ENCODE data around the gene LCMT1.
A peak's percentile ranks its signal among the peaks of the same experiment; 100 is the strongest.
"Not testable (repeated sequence)": the region's sequence is repeated elsewhere in the genome, so short reads cannot be mapped to it uniquely, and the experiment has no call there.

Gene LCMT1

GRCh38 chr16:25111403-25112166 lies at the start of gene LCMT1:
Gene LCMT1, plus strand, starts transcription at chr16:25111742. Its CDS starts 142 bp downstream, at chr16:25111884.
- peak; percentile 97 for DNase-seq (ENCODE audit: low spot score)

DNA sequence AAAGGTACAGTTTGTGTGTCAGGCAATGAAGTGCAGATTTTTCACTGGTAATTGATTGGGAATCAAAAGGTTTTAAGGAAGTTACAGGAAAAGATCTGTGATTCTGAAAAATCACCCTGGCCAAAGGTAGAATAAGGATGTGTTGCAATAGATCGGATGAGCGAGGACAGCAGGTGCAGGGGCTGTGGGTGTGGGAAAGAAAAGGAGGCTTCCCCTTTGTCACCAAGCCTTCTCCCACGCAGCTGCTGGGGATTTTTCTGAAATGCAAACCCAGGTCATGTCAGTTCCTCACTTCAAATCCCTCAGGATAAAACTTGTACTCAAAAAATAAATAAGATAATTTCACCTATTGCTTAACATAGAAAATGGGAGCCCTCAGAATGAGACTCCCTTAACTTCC lies 48.4 kb upstream of the LCMT1 start:
- DNase-seq (ENCODE audit: low spot score), result no peak

- peak; percentile 52 for DNase-seq (ENCODE audit: low spot score)
Measured at GRCh38 chr16:25063865-25064264, 47.7 kb upstream of the LCMT1 start.

DNA sequence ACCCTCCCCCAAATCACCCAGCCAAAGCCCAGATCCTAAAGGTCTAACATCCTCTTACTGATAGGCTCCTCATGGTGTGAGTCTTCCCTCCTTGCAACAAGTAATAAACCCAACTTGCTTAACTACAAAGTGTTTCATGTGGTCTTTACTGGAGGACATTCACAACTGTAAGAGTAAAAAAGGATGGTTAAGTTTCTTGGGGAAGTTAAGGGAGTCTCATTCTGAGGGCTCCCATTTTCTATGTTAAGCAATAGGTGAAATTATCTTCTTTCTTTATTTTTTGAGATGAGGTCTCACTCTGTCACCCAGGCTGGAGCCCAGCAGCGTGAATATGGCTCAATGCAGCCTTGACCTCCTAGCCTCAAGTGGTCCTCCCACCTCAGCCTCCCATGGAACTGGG lies 47.3 kb upstream of the LCMT1 start:
- not testable (repeated sequence) for DNase-seq (ENCODE audit: low spot score)

DNA sequence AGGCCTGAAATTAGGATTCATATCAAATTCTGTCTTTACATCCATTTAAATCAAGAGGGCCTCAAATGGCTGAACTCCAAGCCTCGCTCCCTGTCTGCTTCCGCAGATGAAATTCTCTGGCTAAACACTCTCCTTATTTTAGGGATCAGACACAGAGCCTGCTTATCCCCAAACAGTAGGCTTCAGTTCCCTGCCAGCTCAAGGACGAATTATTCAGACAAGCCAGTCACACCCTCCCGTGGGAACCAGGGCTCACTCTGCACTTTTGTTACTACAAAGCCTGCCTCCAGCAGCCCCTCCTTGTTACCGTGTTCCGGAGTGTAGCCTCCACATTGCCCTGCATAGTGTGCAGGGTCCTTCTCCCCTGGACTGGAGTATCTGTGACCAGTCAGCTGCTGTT lies 46.6 kb upstream of the LCMT1 start:
- no peak for DNase-seq (ENCODE audit: low spot score)

DNA sequence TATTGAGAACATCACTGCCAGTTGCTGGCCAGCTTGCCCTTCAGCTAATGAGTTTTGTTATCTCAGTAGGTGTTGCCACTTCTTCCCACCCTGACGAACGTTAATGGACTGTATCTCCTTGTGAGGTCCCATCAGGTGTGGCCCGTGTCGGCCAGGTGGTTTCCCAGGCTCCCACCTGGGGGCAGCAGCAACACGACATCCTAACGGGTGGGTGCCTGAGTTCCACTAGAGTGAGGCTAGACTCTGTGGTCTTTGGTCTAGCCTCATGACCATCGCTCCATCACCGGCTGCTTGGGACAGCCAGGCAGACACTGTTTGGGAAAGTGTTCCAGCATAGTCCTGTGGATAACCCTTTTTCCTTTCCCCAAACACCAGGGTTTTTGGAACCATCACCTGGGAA lies 45.6 kb upstream of the LCMT1 start:
- DNase-seq (ENCODE audit: low spot score), result peak; percentile 6

GRCh38 chr16:25066426-25066746 lies 45.2 kb upstream of the LCMT1 start:
- DNase-seq (ENCODE audit: low spot score), result no peak

GRCh38 chr16:25066747-25067631 lies 44.6 kb upstream of the LCMT1 start:
- peak; percentile 48 for DNase-seq (ENCODE audit: low spot score)

GRCh38 chr16:25073854-25074253 lies 37.7 kb upstream of the LCMT1 start:
- no peak for DNase-seq (ENCODE audit: low spot score)

DNA sequence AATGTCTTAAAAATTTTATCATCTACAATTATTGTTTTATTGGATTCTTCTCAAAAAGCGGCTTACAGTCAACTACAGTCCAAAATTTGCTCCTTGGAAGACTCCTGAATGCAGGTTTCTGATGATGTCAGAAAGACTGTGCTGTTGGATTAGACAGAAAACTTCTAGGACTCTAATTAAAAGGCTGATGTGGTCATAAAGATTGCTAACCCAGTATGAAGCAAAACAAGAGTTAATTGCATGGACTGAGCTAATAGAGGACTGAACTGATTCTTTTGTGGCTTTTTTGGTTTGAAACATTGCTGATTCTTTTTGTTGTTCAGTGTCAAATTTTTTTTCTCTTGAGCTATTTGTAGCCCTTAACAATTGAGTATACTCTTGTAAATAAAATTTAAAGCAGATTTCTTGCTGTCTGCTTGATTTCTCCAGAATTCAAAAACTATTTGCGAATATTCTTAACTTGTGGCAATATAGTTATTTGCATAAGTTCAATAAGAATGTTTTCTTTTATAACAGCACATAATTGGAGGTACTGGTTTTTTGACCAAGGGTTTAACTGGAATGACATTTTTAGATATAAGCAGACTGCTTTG lies 33.1 kb upstream of the LCMT1 start:
- DNase-seq (ENCODE audit: low spot score), result no peak

DNA sequence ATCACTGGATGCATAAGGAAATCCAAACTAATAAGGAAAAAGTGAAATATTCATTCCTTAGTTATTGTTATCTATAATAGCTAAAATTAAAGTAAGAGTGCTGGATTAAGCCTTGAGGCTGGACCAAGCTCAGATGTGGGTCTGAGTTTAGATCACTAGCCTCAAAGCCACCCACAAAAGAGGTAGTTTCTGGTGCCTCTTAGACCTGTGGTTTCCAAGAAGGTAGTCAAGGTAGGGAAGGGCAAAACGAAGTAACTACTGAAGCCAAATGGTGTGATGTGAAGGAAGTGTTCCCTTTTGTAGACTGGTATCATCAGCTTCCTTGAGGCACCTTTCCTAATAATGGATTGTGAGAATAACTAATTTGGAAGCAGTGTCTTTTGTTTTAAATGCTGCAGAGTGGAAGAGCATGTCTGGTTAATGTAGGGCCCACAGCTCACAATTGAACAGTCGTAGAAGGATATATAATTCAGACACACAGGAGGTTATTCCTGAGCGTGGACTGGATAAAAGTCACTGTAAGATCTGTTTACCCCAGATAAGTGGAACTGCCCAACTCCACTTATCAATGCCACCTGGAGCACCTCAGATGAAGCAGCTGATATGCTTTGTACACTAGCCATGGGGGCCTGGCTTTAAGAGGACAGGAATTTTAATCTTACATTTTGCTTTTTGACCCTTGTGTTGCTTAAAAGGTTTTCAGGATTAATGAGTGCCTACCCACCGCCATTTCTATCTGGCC lies 31.7 kb upstream of the LCMT1 start:
- no peak for DNase-seq (ENCODE audit: low spot score)

GRCh38 chr16:25080420-25081131 lies 31.0 kb upstream of the LCMT1 start:
- DNase-seq (ENCODE audit: low spot score), result no peak

- DNase-seq (ENCODE audit: low spot score), result no peak
Measured at GRCh38 chr16:25081702-25082101, 29.8 kb upstream of the LCMT1 start.

DNA sequence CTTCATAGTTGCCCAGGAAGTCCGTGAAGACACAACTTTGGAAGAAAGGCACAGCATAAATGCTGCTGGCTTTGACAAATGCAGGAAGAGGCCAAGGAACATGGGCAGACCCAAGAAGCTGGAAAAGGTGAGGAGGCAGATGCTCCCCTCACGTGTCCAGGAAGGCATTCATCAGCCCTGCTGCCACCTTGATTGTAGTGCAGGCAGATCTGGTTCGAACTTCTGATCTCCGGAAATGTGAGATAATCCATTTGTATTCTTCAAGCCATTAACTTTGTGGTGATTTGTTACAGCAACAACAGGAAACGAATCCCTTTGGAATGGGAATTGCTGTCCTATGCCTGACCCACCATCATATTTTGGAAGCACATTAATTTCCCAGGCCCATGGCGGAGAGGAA lies 28.5 kb upstream of the LCMT1 start:
- no peak for DNase-seq (ENCODE audit: low spot score)

DNA sequence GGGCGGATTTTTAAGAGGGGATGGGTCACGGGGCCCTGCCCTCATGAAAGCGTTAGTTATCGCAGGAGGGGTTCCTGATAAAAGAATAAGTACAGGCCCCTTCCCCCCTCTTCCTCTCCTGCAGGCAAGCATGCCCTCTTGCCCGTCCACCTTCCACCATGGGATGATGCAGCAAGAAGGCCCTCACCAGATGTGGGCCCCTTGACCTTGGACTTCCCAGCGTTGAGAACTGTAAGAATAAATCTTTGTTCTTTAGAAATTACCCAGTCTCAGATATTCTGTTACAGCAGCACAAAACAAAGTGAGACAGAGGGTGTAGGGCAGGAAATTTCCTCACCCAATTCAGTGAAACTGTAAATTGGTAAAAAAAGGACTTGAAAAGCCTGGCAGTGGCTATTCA lies 27.8 kb upstream of the LCMT1 start:
- no peak for DNase-seq (ENCODE audit: low spot score)

DNA sequence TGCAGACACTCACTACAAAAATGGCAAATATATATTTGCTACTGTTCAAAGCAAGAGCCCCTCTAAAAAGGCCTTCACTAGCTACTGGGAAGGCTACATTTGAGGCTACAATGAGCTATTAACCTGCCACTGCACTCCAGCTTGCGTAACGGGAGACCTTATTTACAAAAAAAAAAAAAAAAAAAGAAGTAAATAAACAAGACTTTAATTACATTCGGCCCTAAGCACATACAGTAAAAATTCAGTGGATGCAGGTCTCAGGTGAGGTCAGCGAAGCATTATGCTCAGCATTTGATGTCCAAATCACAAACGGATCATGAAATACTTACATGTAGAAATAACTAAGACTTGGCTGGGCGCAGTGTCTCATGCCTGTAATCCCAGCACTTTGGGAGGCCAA lies 26.7 kb upstream of the LCMT1 start:
- no peak for DNase-seq (ENCODE audit: low spot score)

GRCh38 chr16:25087761-25088160 lies 23.8 kb upstream of the LCMT1 start:
- DNase-seq (ENCODE audit: low spot score), result no peak

DNA sequence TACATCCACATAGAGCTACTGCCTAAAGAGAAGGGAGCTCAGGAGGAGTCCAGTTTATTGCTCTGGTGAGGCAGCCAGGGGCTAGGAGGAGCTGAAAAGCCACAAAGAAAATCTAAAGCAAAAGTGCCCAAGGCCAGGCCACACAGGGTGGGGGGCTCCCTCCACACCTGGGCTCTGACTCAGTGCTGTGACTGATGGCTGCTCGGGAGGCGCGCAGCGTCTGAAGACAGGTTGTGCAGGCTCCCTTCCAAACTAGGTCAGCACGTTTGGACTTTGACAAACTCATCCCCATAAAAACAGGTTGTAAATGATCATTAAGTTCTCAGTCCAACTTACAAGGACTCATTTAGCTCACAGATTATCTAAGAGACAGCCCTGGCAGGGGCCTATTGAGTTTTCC lies 22.2 kb upstream of the LCMT1 start:
- no peak for DNase-seq (ENCODE audit: low spot score)

DNA sequence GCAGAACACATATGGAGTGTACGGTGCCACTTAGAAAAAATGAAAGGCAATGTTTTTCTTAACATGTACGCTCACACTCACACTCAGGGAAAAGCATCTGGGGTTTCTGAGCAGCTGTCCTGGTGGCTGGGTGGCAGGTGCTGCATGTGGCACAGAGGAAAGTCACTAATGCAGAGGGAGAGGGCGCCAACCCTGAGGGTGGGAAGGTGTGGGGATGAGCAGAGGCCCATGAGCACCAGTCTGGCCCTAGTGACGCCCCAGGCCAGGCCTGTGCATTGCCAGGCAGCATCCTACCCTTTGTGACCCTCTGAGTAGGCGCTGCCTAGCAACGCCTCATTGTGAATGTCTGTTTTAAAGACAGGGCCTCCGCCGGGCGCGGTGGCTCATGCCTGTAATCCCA lies 19.1 kb upstream of the LCMT1 start:
- no peak for DNase-seq (ENCODE audit: low spot score)

GRCh38 chr16:25093208-25094061 lies 18.1 kb upstream of the LCMT1 start:
- DNase-seq (ENCODE audit: low spot score), result no peak

DNA sequence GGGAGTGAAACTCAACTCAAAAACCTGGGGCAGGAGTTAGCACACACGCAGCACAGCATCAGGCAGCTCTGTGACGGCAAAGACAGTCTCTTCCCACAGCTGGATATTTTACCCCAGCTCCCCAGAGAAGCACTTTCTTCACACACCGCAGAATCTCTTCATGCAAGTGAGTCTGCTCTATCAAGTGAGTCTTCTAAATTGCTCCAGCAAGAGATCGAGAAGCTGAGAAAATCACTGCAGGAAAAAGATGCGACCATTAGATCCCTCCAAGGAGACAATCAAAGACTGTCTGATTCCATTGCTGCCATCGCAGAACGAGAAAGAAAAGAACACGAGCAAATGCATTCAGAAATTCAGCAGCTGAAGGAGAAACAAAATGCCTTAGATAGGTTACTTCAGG lies 16.9 kb upstream of the LCMT1 start:
- DNase-seq (ENCODE audit: low spot score), result no peak
